SK-N-SH treated with all-trans-retinoic acid at 6 μM for 48 hours (cell line): Measurements from ENCODE around the gene CHTF18.

Experiments
- ATAC-seq: fragments of 200-7000 bp; cut with Tn5 transposase; 3 replicates; pipeline ENCODE4 v1.9.1; 2020; ENCODE audit warnings: mild to moderate bottlenecking, moderate library complexity
- ARNTL ChIP-seq: fragments of 450-650 bp; formaldehyde crosslinking; IDR thresholded peaks from 2 replicates; pipeline ENCODE4 v1.5.0; 2020; ENCODE audit warnings: low read depth, mild to moderate bottlenecking, moderate library complexity, borderline replicate concordance
- BACH2 ChIP-seq: fragments of 250-450 bp; sonication (Bioruptor Pico); IDR thresholded peaks from 2 replicates; pipeline ENCODE4 v1.9.0; 2021; ENCODE audit warnings: mild to moderate bottlenecking, borderline replicate concordance
- CREB5 ChIP-seq: fragments of 250-450 bp; sonication (Bioruptor Pico); IDR thresholded peaks from 2 replicates; pipeline ENCODE4 v1.5.1; 2020; ENCODE audit warnings: low read depth, mild to moderate bottlenecking, moderate library complexity
- CSDC2 ChIP-seq: fragments of 250-450 bp; sonication (Bioruptor Pico); IDR thresholded peaks from 2 replicates; pipeline ENCODE4 v1.5.0; 2020; ENCODE audit warnings: mild to moderate bottlenecking, moderate library complexity
- CSRNP3 ChIP-seq: fragments of 250-450 bp; sonication (Bioruptor Pico); IDR thresholded peaks from 2 replicates; pipeline ENCODE4 v1.5.1; 2021; ENCODE audit warnings: mild to moderate bottlenecking, moderate library complexity
- ESRRG ChIP-seq: fragments of 250-450 bp; sonication (Bioruptor Pico); IDR thresholded peaks from 2 replicates; pipeline ENCODE4 v1.6.1; 2021; ENCODE audit warnings: mild to moderate bottlenecking
- GLIS3 ChIP-seq: fragments of 250-450 bp; sonication (Bioruptor Pico); IDR thresholded peaks from 2 replicates; pipeline ENCODE4 v1.5.0; 2020; ENCODE audit warnings: mild to moderate bottlenecking, moderate library complexity
- ISL1 ChIP-seq: fragments of 250-450 bp; sonication (Bioruptor Pico); IDR thresholded peaks from 2 replicates; pipeline ENCODE4 v2.1.2; 2022; ENCODE audit warnings: mild to moderate bottlenecking, moderate library complexity
- OSR1 ChIP-seq: fragments of 250-450 bp; sonication (Bioruptor Pico); IDR thresholded peaks from 2 replicates; pipeline ENCODE4 v1.8.0; 2022; ENCODE audit warnings: moderate library complexity, mild to moderate bottlenecking, inconsistent platforms
- PATZ1 ChIP-seq: fragments of 250-450 bp; sonication (Bioruptor Pico); IDR thresholded peaks from 2 replicates; pipeline ENCODE4 v1.8.0; 2020; ENCODE audit warnings: mild to moderate bottlenecking, moderate library complexity, borderline replicate concordance
- POU6F1 ChIP-seq: fragments of 250-450 bp; sonication (Bioruptor Pico); IDR thresholded peaks from 2 replicates; pipeline ENCODE4 v1.8.0; 2021; ENCODE audit warnings: low read depth, mild to moderate bottlenecking, moderate library complexity, borderline replicate concordance
- PPARA ChIP-seq: fragments of 250-450 bp; sonication (Bioruptor Pico); IDR thresholded peaks from 2 replicates; pipeline ENCODE4 v1.5.0; 2020; ENCODE audit warnings: mild to moderate bottlenecking, borderline replicate concordance
- SNAI2 ChIP-seq: fragments of 250-450 bp; sonication (Bioruptor Pico); IDR thresholded peaks from 2 replicates; pipeline ENCODE4 v1.5.0; 2020; ENCODE audit warnings: mild to moderate bottlenecking, moderate library complexity
- TCF4 ChIP-seq: fragments of 250-450 bp; sonication (Bioruptor Pico); IDR thresholded peaks from 2 replicates; pipeline ENCODE4 v1.8.0; 2021; ENCODE audit warnings: mild to moderate bottlenecking, moderate library complexity, borderline replicate concordance
- TSHZ2 ChIP-seq: fragments of 250-450 bp; sonication (Bioruptor Pico); IDR thresholded peaks from 2 replicates; pipeline ENCODE4 v1.5.0; 2020; ENCODE audit warnings: mild to moderate bottlenecking, moderate library complexity
- ZC3H10 ChIP-seq: fragments of 250-450 bp; sonication (Bioruptor Pico); IDR thresholded peaks from 2 replicates; pipeline ENCODE4 v1.5.1; 2021; ENCODE audit warnings: mild to moderate bottlenecking, moderate library complexity
- ZFP3 ChIP-seq: fragments of 250-450 bp; sonication (Bioruptor Pico); IDR thresholded peaks from 2 replicates; pipeline ENCODE4 v1.5.0; 2020; ENCODE audit warnings: mild to moderate bottlenecking, moderate library complexity
- ZFP30 ChIP-seq: fragments of 450-650 bp; formaldehyde crosslinking; IDR thresholded peaks from 2 replicates; pipeline ENCODE4 v1.5.0; 2022; ENCODE audit warnings: mild to moderate bottlenecking, moderate library complexity
- ZNF565 ChIP-seq: fragments of 450-650 bp; formaldehyde crosslinking; conservative IDR thresholded peaks from 2 replicates; pipeline ENCODE4 v1.5.0; 2020; ENCODE audit warnings: low read depth, mild to moderate bottlenecking, moderate library complexity
- ZNF70 ChIP-seq: fragments of 450-650 bp; formaldehyde crosslinking; IDR thresholded peaks from 2 replicates; pipeline ENCODE4 v1.5.0; 2020; ENCODE audit warnings: mild to moderate bottlenecking, moderate library complexity
- ZNF8 ChIP-seq: fragments of 450-650 bp; formaldehyde crosslinking; IDR thresholded peaks from 2 replicates; pipeline ENCODE4 v1.5.0; 2020; ENCODE audit warnings: mild to moderate bottlenecking, moderate library complexity

Gene CHTF18

GRCh38 chr16:750485-750884, 37.9 kb upstream of the CHTF18 start:
- ATAC-seq = peak; percentile 49

GRCh38 chr16:751152-752006, 37.0 kb upstream of the CHTF18 start:
- no peak for ATAC-seq
- TF ChIP-seq BACH2 (CRISPR knock-in tag) (no peak), ZFP3 (no peak), PATZ1 (no peak), ISL1 (CRISPR knock-in tag) (no peak), SNAI2 (CRISPR knock-in tag) (no peak), ZFP30 (CRISPR knock-in tag) (no peak), ZNF565 (CRISPR knock-in tag) (no peak), PPARA (CRISPR knock-in tag) (no peak), ZNF70 (CRISPR knock-in tag) (no peak), TSHZ2 (CRISPR knock-in tag) (no peak), TCF4 (no peak), OSR1 (CRISPR knock-in tag) (no peak), ZNF8 (no peak)

More at GRCh38 chr16:750485-750884, 37.9 kb upstream of the CHTF18 start:
- TF ChIP-seq GLIS3 (CRISPR knock-in tag) (no peak), TCF4 (no peak), CSRNP3 (CRISPR knock-in tag) (no peak), CREB5 (CRISPR knock-in tag) (no peak), ZNF565 (CRISPR knock-in tag) (no peak), CSDC2 (CRISPR knock-in tag) (no peak), ISL1 (CRISPR knock-in tag) (no peak), POU6F1 (CRISPR knock-in tag) (no peak), ARNTL (CRISPR knock-in tag) (no peak), ZC3H10 (no peak), PATZ1 (no peak), ZNF70 (CRISPR knock-in tag) (no peak), ESRRG (CRISPR knock-in tag) (no peak)
